ENCODE results near the gene CADM2. TPM values are rescaled to one million over a fixed set of nuclear protein-coding genes. Genes with fewer than 3 reads are reported as not detected.

CADM2 gene
- total RNA-seq, 4 donors from 2014 or later, result 0.13 to 2.1 (median 0.58) TPM

DNA sequence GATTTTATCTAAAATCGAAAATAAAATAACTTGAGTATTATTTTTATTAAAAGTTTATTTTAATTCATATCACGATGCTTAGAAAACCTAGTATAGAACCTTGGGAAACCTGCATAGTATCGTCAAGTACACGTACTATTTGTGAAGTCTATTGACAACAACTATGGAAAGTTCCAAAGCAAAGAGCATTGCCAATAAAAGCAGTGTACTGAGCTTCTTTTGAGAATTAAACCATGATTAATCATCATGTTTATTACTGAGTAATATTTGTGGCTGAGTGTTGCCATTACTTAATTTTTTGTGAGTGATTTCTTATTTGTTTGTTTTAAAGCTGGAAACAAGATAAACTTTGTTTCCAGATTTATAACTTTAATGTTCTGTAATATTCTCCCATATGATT, 674.1 kb downstream of the CADM2 start:
- no peak for TF ChIP-seq POLR2A (IDR thresholded peaks at IDR 0.05)
- H3K4me3 ChIP-seq (ENCODE audit: low read depth, poor library complexity, severe bottlenecking), result no peak overlapping the region
- 76 to 82% methylated on average over 4 of the region's 4 CpGs for WGBS, 2 donors
- intact Hi-C loops (cut with DNase I; ENCODE audit: low total_unique reads), result no loop called here
- DNase-seq (ENCODE audit: low spot score in 2 of 2), result no peak

DNA sequence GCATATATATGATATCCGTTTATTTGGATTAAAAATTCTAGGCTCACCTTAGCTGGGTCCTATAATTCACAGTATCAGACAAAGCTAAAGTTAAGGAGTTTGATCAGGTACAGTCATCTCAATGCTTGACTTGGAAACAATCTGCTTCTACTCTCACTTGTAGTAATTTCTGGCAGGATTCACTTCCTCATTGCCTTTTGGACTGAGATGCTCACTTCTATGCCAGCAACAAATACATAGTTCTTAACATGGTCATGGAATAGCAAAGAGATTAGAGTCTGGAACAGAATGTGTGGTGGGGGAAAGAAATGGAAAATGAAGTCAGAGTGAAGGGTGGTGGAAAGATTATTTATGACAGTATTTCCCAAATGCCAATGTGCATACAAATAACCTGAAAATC, 693.6 kb downstream of the CADM2 start:
- WGBS, 2 donors, result 77 to 91% methylated on average over 1 of the region's 1 CpG
- no peak for DNase-seq (ENCODE audit: low spot score in 2 of 2)
- intact Hi-C loops (cut with DNase I; ENCODE audit: low total_unique reads), result no loop called here

DNA sequence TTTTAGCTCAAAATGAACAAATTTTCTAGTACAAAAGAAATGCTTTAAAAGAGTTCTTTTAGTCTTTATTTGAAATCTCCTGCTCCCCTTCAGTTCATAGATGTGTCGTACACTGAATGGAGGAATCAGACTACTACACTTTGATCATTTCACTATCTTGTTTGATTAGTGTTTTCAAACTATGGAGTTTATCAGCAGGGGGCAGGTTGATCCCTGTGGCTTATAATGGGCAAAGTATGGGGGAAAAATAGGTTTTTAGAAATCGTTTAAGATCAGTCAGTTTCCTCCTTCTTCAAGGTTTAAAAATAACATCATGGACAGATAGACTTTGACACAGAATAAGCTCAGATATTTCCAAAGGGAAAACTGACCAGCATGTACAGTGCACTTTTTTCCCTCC, 701.7 kb downstream of the CADM2 start:
- TF ChIP-seq, protein P1, sequence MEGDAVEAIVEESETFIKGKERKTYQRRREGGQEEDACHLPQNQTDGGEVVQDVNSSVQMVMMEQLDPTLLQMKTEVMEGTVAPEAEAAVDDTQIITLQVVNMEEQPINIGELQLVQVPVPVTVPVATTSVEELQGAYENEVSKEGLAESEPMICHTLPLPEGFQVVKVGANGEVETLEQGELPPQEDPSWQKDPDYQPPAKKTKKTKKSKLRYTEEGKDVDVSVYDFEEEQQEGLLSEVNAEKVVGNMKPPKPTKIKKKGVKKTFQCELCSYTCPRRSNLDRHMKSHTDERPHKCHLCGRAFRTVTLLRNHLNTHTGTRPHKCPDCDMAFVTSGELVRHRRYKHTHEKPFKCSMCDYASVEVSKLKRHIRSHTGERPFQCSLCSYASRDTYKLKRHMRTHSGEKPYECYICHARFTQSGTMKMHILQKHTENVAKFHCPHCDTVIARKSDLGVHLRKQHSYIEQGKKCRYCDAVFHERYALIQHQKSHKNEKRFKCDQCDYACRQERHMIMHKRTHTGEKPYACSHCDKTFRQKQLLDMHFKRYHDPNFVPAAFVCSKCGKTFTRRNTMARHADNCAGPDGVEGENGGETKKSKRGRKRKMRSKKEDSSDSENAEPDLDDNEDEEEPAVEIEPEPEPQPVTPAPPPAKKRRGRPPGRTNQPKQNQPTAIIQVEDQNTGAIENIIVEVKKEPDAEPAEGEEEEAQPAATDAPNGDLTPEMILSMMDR (IDR thresholded peaks at IDR 0.05), result no peak
- TF ChIP-seq POLR2A (IDR thresholded peaks at IDR 0.05), result no peak
- DNase-seq (ENCODE audit: low spot score in 2 of 2), result no peak
- 60 to 75% methylated on average over 2 of the region's 2 CpGs for WGBS, 2 donors
- H3K4me3 ChIP-seq (ENCODE audit: low read depth, poor library complexity, severe bottlenecking), result no peak overlapping the region
- intact Hi-C loops (cut with DNase I; ENCODE audit: low total_unique reads), result no loop called here

More for the DNA sequence above, 693.6 kb downstream of the CADM2 start:
- H3K4me3 ChIP-seq (ENCODE audit: low read depth, poor library complexity, severe bottlenecking), result no peak overlapping the region
- no peak for TF ChIP-seq POLR2A (IDR thresholded peaks at IDR 0.05)
- TF ChIP-seq, protein P1 (IDR thresholded peaks at IDR 0.05), result no peak

DNA sequence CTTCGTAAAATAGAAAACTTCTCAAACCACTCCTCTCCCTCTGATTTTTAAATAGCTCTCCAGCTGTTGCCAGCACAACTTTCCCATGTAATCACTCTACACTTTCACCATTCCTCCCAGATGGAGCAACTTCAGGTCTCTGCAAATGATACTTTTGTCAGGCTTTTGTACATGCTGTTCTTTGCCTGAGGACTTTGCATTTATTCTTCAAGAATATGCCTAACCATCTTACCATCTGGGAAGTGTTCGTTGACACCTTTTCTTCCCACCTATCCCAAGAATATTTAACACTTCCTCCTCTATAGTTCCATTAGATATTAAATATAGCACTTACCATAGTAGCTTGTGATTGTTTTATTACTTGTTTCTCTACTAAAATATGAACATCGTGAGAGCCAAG, 703.7 kb downstream of the CADM2 start:
- H3K4me3 ChIP-seq (ENCODE audit: low read depth, poor library complexity, severe bottlenecking), result no peak overlapping the region
- 85 to 89% methylated on average over 3 of the region's 3 CpGs for WGBS, 2 donors
- TF ChIP-seq, protein P1 (IDR thresholded peaks at IDR 0.05), result no peak
- intact Hi-C loops (cut with DNase I; ENCODE audit: low total_unique reads), result no loop called here
- no peak for DNase-seq (ENCODE audit: low spot score in 2 of 2)

DNA sequence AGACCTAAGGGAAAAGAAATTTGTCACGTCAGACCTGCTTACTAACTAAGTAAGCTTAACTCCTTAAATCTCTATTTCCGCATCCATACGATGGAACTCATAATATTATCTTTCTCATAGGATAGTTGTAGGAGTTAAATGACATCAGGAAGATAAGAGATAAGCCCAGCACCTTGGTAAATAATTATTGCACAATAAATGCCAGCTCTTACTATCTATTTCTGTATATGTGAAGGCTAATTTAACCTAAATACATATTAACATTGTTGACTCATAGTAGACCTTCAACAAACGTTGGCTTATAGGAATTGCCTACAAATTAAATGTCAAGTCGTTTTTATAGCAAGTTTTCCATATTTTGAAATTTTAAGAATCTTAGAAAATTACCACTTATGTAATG, 709.0 kb downstream of the CADM2 start:
- WGBS, 2 donors, result 82 to 85% methylated on average over 5 of the region's 5 CpGs
- intact Hi-C loops (cut with DNase I; ENCODE audit: low total_unique reads), result no loop called here
- no peak overlapping the region for H3K4me3 ChIP-seq (ENCODE audit: low read depth, poor library complexity, severe bottlenecking)
- DNase-seq (ENCODE audit: low spot score in 2 of 2), result no peak
- TF ChIP-seq POLR2A (IDR thresholded peaks at IDR 0.05), result no peak
- TF ChIP-seq, protein P1 (IDR thresholded peaks at IDR 0.05), result no peak

DNA sequence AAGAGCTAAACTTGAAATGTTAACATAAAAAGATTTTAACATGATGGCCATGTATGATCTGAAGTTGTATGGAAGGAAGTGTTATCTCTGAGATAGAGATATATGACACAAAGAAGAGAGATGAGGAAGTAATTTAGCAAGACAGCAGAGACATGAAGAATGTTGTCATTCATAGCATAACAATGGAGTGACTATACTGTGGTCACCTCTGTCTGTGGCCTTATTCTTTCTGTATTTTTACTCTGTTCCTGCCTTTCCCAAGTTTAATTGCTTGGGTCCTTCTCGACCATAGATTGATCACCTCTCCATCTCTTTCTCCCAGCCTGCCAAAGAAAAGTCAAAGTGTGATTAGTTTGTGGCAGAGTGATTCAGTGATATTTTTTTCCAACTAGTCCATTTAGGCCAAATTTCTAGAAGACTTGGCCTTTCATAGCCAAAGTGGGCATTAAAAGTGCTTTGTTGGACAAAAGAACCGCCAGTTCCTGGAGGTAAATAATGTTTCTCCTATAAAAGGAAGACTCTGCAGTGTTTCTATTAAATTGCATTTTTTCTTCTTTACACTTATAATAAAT, 711.9 kb downstream of the CADM2 start:
- no peak for TF ChIP-seq POLR2A (IDR thresholded peaks at IDR 0.05)
- TF ChIP-seq, protein P1 (IDR thresholded peaks at IDR 0.05), result no peak
- 70 to 72% methylated on average over 2 of the region's 2 CpGs for WGBS, 2 donors
- no peak for DNase-seq (ENCODE audit: low spot score in 2 of 2)
- no peak overlapping the region for H3K4me3 ChIP-seq (ENCODE audit: low read depth, poor library complexity, severe bottlenecking)
- intact Hi-C loops (cut with DNase I; ENCODE audit: low total_unique reads), result no loop called here
